Left hindlimb (tissue), 1 donor: ENCODE data around the gene CLDN15.
"Not testable (repeated sequence)": the region's sequence is repeated elsewhere in the genome, so short reads cannot be mapped to it uniquely, and the experiment has no call there.

Experiments used
- DNase-seq: peaks from one replicate; pipeline ENCODE4 v3.0.0-alpha.2; 2018

CLDN15 gene

DNA sequence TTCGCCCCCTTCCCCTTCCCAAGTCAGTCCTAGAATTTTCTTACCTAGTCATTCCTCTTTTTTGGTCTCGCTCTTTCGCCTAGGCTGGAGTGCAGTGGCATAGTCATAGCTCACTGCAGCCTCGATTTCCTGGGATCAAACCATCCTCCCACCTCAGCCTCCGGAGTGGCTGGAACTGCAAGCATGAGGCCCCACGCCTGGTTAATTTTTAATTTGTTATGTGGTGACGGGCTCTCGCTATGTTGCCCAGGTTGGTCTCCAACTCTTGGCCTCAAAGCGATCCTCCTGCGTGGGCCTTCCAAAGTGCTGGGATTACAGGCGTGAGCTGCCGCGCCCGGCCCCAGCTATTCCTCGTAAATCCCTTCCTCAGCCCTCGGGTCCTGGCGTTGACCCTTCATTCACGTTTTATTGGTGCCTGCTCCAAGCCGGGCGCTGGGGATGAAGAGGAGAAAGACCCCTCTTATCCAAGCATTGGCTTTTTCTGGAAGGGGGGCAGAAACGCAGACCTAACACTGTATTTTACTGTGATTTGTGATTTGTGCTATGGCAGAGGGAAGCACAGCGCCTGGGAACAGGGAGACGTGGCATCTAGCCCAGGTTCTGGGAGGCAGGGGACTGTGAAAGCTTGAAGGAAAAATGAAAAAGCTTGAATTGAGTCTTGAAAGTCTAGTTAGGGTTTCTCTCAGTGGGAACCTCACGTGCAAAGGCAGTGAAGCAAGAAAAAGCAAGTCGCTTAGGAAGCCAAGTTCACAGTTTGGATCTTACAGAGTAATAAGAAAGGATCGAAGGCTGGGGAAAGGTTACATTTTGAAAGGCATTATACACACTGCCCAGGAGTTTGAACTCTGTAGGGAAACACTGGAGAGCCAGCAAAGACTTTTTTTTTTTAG, 19.1 kb downstream of the CLDN15 start:
- DNase-seq, result no peak

DNA sequence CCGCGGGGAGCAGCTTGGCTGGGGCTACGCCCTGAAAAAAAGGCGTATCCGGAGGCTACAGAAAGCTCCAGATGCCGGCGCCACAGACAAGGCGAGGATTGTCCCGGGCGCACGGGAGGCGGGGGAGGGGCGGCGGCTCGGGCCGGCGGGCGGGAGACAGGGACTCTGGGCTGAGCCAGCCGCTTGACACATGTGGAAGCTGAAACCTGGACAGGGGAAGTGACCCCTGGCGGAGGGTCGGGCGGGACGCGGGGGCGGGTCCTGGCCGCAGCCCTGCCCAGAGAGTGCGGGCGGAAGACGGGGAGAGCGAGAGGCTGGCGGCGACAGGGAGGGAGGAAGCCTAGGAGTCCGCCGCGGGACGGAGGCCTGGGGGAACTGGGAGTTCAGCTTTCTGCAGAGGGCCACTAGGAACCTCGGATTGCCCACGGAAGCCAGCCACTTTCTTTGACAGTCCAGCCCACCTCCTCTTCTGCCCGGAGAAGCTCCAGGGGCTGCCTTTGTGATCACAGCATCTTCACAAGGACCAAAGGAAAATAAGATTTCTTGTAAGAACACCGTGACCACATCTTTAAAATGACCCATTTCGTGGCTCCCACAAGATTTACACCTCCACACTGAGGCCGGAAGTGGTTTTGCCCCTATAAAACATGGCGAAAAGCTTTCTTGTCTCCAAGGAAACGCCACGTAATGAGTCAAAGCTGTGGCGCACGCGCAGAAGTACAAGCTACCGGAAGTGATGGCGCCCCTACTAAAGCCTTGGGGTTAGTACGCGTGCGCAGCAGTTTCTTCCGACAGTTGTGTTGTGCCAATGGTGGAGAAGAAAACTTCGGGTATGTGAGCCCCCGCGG, 20.0 kb downstream of the CLDN15 start, which contains the start of the genes PLOD3 and ZNHIT1:
TSS of gene PLOD3 (minus strand) at position 194 of the 848 bp plus-strand sequence. CDS start 307 bp downstream, outside the sequence.
TSS of gene ZNHIT1 (plus strand) at position 778 of the 848 bp plus-strand sequence. CDS start at position 809, 31 bp downstream.
- DNase-seq, result peak; percentile 95

DNA sequence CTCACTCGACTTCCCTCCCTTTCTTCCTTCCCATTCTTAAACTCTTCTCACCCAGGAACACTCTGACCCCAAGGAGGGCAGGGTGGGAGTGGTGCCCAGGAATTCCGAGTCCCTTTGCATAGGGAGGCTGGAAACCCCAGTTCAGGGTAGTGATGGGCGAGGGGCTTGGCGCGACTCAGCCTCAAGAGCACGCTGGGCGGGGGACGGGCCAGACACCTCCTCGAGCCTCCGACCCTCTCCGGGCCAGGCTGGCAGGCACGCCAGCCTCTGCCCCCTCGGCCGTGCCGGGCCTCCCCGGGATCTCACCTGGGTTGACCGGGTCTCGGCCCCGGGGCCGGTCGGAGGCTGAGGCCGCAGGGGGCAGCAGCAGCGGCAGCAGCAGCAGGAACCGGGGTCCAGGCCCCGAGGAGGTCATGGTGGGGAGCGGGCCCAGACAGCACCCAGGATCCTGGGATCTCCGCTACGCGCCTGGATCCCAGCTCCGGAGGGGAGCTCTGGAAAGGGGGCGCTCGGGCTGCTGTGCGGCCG, 20.7 kb downstream of the CLDN15 start:
- DNase-seq, result no peak

DNA sequence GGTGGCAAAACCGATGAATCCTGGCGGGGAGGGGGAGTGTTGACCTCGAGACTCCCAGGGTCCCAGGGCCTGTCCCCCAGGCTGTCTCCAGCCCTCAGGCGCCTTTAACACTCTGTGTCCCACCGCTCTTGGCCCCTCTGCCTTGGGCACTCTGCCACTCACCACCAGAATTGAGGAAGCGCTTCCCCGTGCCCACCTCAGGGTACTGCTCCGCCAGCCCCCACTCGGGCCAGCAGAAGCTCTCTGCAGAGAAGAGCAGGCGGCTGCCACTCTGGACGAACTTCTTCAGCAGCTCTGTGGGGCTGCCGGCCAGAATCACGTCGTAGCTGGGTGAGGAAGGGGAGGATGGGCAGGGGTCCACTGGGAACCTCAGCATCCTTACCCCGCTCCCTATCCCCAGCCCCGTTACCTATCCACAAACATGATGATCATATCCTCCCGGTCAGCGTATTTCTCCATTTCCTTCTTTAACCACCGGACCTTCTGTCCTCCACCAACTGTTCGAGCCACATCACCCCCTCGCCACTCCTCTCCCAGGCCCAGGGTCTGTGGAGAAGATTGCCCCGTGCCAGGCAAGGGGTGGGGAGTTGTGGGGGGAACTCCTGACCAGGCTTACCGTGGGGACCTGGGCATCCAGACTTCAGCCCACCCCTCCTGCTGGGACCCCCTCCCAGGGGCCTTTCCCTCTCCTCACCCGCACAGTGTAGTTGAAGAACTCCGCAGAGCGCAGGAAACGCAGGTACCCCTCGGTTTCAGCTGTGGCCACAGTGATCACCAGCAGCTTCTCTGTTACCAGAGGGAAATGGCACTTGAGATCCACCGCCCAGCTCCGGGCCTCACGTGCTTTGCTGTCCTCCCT, 21.4 kb downstream of the CLDN15 start:
- DNase-seq, result no peak

DNA sequence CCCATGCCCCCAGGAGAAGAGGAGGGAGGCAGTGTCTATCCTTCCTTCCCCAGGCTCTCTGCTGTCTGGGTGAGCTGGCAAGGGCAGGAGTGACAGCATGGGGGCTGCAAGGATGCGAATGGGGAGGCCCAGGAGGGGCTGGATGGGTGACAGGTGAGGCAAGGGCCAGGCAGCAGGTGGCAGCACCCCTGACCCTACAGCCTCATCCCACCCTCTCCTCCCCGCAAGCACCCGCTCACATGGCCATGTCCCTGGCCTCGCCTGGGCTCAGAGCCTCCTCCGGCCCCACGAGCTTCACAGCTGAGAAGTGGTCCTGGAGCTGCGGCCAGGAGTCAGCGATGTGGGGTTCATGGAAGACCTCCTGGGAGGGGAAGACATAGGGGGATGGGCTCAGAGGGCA, 25.6 kb downstream of the CLDN15 start:
- no peak for DNase-seq

DNA sequence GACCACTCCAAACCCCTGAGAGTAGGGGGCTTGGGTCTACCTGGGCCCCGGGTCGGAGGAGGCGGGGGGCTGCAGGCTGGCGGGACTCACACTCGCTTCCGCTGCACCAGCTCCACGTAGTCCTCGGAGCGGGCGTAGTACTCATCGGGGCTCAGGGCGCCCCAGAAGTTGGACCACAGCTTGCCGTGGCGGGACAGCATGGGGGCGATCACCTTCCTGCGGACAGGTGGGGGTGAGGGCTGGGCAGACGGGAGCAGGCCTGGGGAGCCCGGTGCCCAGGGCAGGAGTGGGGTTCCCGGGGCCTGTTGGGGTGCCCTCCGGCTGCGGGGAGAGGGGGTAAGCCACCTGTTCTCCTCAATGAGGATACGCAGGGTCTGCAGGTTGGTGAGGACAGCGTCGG, 26.1 kb downstream of the CLDN15 start:
- DNase-seq, result no peak

DNA sequence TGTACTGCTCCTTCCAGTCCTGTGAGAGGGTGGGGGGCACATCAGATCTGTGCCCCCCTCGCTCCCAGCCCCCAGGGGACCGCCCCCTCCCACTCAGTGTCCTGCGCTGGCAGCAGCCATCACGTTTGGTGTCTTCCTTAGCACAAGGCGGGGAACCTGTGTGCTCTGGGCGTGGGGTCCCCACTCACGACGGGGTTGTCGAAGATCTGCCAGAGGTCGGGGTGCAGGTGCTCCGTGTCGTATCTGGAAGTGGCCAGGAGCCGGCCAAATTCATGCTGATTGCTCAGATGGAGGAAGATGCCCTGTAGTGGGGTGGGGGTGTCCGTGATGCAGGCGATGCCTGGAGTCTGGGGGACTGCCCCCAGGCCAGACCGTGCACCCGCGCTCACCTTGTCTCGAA, 27.5 kb downstream of the CLDN15 start:
- no peak for DNase-seq

DNA sequence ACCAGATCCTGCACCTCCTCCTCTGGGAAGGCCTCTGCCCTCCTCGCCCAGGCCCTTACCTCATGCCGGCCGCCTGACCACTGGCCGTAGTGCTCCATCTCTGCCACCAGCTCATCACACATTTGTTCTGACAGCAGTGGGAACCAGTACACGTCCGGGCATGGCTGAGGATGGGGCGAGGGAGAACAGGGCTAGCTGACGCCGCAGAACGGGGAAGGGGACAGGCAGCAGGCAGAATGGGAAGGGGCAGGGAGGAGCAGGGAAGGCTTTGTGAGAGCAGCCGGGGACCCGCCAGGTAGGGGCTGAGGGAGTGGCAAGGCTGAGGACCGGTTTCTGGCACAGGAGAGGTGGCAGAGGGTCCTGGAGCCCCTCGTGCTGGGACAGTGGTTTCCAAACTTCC, 28.8 kb downstream of the CLDN15 start:
- no peak for DNase-seq

DNA sequence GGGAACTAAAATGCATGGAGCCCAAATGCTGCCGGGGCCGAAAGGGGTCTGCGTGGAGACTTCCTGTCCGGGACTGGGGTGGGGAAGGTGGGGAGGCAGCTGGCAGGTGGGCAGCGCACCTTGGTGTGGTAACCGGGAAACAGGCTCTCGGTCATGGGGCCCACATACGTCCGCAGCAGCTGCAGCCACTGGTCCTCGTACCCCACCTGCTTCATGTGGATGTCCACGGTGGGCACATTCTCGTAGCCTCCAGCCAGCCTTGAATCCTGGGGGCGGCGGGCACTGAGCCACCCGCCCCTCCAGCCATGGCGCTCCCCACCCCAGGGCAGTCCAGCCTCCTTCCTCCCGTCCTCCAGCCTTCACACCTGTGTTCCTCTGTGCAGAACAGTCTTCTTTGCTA, 30.1 kb downstream of the CLDN15 start:
- no peak for DNase-seq

DNA sequence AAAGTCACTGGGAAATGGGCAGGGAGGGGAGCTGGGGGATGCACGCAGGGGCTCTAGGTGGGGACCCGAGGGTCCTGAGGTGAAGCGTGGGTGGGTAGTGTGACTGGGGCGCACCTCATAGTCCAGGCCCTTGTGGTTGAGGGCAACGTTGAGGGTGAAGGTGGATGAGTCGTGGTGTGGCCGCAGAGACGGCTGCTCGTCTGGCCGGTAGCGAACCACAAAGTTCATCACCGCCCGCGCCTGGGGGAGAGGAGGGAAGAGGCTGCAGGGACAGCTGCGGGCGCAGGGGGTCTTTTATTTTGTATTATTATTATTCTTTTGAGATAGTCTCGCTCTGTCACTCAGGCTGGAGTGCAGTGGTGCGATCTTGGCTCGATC, 30.9 kb downstream of the CLDN15 start:
- no peak for DNase-seq

DNA sequence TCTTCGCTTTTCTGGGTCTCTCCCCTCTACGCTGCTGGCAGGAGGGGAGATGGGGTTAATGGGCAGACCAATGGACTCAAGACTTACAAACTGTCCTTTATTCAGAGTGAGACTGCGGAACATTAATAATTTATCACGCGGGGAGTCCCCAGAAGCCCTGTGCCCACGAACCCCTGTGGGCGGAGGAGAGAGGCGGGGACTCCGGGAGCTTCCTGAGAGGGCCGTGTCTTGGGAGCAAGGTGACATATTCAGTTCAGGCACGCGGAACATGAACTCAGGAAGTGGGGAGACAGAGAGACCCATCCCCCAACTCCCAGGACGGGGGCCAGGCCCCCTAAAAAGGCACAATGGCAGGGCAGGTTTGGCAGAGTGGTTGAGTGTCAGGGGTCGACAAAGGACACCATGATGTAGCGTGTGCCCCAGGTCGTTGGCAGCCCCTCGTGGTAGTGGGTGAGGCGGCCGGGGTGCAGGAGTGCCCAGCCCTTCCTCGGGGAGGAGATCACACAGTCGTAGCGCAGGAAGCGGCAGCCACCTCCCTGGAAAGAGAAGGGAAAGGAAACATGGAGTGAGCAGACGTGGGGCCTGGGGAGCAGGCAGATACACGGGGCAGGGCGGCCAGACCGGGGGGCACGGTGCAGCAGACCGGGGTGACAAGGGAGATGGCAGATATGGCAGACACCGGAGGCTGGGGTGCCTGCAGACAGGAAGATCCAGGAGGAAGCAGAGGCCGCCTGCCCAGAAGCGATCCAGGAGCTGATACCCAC, 31.5 kb downstream of the CLDN15 start:
- no peak for DNase-seq

DNA sequence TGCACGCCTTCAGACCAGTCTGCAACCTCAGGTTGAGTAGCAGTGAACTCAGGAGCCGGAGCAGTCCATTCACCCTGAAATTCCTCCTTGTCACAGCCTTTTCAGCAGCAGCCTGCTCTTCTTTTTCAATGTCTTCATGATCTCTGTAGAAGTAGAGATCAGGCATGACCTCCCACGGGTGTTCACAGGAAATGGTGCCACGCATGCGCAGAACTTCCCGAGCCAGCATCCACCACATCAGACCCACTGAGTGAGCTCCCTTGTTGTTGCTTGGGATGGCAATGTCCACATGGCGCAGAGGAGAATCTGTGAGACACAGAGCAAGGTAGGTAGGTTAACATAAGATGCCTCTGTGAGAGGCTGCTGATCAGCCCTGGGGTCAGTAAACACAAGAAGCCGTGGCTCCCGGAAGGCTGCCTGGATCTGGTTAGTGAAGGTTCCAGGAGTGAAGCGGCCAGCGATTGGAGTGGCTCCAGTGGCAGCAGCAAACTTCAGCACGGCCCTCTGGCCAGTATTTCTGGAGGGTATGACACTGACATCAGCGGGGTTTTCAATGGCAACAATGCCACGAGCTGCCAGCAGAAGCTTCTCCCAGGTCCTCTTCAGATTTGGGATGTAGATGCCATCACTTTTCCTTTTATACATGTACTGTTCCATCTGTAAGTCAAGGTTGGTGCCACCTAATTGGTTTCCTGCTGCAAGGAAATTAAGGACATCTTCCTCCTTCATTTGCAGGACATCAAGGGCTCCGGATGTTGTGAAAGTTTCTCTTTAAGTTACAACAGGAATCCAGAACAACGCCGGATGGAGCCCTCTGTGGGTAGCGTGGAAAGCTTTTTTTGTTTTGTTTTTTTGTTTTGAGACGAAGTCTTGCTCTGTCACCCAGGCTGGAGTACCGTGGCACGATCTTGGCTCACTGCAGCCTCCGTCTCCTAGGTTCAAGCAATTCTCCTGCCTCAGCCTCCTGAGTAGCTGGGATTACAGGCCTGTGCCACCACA, 33.6 kb downstream of the CLDN15 start:
- not testable (repeated sequence) for DNase-seq

DNA sequence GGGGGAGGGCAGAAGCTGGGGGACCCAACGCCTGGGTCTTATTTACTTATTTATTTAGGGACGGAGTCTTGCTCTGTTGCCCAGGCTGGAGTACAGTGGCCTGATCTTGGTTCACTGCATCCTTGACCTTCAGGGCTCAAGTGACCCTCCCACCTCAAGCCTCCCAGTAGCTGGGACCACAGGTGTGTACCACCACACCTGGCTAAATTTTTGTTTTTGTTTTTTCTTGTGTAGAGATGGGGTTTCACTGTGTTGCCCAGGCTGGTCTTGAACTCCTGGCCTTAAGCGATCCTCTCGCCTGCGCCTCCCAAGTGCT, 35.0 kb downstream of the CLDN15 start:
- DNase-seq, result no peak

DNA sequence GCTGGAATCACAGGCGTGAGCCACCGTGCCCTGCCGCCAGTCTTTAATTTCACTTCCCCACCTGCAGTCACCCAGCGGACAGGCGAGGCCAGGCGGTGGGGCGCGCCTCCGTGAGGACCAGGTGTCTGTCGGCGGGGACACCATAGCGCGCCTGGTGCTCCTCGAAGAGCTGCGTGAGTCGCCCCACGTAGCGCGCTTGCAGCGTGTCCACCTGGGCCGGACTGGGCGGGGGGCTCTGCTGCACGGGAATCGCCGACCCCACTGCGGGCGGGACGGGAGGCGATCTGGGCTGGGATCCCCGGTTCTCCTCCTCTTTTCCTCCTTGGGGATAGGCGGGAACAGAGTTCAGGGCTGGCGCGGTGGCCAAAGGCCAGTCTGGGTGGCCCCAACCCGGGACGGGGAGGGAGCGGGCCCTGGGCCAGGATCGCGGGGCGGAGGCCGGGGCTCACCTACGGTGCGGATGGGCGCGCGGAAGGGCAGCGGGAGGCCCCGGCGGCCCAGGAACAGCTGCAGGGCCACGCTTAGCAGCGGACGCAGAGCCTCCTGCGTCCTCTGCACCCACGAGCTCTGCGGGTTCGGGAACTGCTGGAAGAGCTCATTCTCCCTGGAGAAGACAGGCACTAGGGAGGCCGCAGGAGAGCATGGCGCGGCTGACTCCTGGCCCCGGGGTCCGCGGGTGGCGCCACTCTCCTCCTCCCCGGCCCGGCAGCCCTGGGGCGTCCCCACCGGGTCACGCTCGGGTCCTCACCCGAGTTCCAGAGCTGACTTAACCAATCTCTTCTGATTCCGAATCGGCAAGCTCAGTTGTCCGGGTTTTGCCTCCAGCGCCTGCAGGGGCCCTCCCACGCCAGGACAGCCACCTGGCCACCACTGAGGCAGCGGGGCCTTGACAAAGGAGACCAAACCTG, 35.7 kb downstream of the CLDN15 start:
- no peak for DNase-seq

DNA sequence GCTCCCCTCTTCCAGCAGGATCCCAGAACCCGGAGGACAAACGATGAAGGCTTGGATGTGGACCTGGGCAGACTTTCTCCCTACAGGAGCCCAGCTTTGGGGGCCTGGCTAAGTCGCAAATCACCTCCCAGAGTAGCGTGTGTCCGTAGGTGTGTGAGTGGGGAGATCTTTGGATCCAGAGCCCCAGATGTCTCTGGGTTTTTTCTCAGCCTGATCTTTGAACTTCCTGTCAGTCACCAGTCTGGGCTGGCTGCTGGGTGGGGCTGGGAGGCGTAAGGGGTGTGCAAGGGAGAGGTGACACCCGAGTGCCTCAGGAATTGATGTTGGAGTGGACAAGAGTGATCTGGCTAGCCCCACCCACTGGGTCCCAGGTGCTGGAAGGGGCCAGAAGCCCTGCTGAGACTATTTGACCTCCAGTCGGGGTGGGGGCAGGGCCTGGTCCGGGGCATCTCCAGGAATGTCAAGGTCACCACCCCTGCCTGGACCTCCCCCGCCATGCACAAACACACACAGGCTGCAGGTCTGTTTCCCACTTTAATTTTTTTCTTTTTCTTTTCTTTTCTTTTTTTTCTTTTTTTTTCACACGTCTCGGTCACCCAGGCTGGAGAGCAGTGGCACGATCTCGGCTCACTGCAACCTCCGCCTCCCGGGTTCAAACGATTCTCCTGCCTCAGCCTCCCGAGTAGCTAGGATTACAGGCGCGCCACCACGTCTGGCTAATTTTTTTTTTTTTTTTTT, 36.6 kb downstream of the CLDN15 start, which contains the start of gene MOGAT3:
TSS of gene MOGAT3 (minus strand) at position 175 of the 738 bp plus-strand sequence. CDS start 182 bp downstream, outside the sequence.
- DNase-seq, result no peak

DNA sequence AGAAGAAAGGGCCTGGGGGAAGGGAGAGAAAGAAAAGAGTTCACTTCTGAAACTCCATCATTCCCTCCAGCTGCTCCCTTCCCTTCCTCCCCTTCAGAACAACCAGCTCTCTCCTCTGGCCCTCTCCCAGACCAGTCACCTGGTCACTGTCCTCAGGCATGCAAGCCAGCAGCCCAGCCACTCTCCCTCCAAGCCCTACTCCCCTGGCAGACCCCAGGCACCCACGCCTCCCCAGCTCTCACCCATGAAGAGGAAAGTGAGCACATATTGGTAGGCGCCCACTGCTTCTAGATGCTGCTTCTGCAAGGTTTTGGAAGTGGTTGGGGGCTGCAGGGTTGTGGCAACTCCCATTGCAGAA, 37.1 kb downstream of the CLDN15 start:
- no peak for DNase-seq

DNA sequence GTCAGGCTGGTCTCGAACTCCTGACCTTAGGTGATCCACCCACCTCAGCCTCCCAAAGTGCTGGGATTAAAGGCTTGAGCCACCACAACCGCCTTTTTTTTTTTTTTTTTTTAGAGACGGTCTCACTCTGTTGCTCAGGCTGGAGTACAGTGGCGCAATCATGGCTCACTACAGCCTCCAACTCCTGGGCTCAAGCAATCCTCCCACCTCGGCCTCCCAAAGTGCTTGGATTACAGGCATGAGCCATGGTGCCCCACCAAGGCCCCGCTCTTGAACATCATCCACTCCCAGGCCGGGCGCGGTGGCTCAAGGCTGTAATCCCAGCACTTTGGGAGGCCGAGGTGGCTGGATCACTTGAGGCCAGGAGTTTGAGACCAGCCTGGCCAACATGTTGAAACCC, 38.1 kb downstream of the CLDN15 start:
- DNase-seq, result not testable (repeated sequence)

DNA sequence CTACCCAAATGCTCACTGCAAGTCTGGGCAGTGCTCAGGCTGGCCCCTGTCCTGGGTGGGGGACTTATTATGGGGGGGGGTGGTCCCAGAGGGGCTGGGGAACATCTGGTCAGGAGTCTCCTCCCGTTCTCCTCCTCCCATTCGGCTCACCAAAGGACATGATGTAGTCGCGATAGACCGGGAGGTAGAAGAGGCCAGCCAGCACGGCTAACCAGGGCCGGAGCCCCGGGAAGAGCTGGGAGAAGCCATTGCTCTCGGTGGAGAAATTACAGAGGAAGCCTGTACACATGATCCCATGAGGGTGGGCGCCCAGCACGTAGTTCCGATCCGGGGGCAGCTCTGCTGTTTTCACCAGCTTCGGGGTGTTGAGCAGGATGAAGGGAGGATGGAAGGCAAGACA, 39.1 kb downstream of the CLDN15 start:
- DNase-seq, result no peak

DNA sequence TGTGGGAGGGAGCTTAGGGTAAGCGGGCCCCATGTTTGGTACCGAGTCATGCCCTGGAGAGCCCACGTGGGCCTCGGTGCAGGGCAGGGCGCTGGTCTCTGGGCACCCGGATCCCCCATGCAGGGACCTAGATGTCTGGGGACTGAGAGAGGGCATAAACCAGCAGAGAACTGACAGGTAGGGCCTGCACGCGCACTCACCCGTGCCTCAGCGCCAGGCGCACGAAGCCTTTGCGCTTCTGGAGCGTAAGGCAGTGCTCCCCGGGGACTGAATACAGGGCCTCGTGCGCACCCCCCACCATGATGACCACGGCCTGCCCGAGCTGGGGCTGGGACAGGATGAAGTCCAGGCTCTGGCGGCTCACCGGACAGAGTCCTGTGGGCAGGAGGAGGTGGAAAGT, 39.6 kb downstream of the CLDN15 start:
- no peak for DNase-seq
